HG03565 (cell line): Measurements from ENCODE around the gene LRBA.
"Not testable (repeated sequence)": the region's sequence is repeated elsewhere in the genome, so short reads cannot be mapped to it uniquely, and the experiment has no call there.

ENCODE experiments used
- ATAC-seq: cut with Tn5 transposase; IDR thresholded peaks from one replicate; pipeline ENCODE4 v1.9.1; 2021; ENCODE audit warnings: mild to moderate bottlenecking, moderate library complexity; ENCODE audit not compliant: unreplicated experiment

LRBA gene

DNA sequence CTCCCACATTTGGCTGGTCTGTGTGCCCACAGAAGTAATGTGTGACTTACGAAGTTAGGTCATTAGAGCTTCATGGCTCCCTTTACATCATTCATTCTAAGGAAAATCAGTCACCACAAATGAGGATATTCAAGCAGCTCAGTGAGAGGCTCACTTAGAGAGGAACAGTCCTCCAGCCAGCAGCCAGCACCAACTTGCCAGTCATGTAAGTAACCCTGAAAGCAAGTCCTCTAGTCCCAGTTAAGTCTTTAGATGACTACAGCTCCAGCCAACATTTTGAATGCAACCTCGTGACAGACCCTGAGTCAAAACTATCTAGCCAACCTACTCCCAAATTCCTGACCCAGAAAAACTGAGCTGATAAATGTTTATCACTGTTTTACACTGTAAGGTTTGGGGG, 71.3 kb downstream of the LRBA start:
- ATAC-seq = no peak

DNA sequence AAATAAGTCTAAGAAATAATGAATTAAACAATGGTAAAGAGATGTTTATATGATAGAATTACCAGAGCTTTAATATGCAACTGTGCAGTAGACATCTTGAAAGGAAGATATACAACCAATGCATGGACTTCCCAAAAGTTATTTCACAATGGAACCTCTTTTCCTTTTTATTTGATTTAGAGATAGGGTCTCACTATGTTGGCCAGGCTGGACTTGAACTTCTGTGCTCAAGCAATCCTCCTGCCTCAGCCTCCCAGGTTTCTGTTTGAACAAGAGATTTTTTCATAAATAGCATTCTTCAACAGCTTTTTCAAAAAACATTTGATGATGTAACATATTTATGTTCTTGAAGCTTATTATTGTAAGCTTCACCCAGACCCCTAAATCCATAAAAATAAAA, 72.0 kb downstream of the LRBA start:
- ATAC-seq = no peak

DNA sequence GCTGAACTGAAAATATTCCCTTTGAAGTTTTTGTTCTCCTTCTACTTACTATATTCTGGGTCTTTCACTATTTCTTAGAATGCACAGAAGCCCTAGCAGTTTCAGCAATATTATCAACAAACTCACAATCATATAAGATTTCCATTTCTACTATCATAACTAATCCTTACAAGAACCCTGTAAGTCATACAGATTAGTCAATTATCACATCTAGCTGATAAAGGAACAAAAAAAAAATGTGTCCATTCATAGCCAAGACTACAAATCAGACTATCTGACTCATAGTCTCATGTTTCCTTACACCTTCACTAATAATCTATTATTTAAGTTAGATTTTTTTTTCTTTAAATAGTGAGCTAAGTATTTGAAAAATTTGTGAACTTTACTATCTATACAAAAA, 72.5 kb downstream of the LRBA start:
- no peak for ATAC-seq

DNA sequence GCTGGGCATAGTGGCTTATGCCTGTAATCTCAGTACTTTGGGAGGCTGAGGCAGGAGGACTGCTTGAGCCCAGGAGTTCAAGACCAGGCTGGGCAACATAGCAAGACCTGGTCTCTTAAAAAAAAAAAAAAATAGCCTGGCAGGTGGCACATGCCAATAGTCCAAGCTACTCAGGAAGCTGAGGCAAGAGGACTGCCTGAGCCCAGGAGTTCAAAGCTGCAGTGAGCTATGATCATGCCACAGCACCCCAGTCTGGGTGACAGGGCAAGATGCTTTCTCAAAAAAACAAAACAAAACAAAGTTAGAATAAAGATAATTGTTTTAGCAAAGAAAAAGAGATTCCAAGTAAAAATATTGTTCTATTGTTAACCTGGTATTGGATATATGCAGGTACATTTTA, 75.0 kb downstream of the LRBA start:
- no peak for ATAC-seq

DNA sequence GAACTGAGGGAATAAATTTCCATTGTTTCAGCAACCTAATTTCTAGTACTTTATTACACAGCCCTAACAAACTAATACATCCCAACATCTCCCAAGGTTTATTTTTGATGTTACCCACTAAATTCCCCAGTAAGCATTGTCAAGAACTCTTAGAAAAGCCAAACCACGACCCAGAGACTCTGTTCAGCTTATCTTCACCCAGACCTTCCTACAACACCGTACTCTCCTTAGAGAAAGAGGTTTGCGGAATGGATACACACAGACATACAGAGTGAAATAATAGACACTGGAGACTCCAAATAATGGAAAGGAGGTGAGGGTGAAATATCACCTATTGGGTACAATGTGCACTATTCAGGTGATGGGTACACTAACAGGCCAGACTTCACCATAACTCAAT, 75.6 kb downstream of the LRBA start:
- no peak for ATAC-seq

DNA sequence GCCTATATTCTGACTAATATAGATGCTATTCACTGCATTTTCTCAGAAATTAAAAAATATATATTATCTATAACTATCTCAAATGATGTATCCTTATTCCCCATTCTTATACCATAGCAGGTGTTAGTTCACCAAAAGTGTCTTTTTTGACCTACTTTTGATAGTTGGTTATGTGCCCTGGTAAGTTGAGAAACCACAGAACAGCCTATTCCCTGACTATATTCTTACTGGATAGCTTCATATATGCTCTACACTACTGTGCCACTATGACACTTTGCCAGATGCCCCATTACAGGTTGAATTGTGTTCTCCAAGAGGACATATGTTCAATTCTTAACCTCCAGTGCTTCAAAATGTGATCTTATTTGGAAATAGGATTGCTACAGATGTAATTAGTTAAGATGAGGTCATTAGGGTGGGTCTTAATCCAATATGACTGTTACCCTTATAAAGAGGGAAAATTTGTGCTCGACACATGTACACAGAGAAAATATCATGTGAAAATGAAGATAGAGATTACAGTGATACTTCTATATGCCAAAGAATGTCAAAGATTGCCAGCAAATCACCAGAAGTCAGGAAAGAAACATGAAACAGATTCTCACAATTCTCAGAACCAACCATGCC, 76.1 kb downstream of the LRBA start:
- ATAC-seq = no peak

DNA sequence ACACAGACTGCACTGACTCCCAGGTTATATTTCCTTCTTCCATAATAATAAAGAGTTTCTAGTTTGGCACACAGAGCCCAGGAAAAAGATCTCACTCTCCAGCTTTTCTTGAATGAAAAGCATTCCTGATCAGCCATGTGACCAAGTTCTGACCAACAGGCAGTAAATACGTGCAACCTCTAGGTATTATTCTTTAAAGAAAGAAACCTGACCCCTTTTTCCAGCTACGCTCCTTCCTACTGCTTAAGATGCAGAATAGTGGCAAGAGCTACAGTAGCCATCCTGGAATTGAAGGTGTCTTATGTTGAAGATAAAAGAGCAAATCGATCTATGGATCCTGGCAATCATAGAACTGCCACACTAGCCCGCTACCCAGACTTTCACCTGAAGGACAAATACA, 76.7 kb downstream of the LRBA start:
- no peak for ATAC-seq

DNA sequence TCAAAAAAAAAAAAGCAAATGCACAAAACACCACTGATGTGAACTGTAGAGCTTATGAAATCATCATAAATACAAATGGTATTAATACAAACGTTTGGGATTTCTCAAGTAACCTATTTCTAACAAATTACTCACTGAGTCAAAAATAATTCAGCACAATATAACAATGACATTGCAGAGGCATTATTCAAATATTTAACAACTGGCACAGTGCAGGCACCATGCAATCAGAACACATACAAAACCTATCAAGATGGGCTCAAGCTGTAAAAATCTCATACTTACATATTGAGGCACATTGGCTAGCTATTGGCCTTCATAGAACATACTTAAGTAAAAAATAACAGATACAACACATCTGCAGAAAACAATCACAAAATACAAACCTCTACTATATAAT, 81.1 kb downstream of the LRBA start:
- ATAC-seq = no peak

DNA sequence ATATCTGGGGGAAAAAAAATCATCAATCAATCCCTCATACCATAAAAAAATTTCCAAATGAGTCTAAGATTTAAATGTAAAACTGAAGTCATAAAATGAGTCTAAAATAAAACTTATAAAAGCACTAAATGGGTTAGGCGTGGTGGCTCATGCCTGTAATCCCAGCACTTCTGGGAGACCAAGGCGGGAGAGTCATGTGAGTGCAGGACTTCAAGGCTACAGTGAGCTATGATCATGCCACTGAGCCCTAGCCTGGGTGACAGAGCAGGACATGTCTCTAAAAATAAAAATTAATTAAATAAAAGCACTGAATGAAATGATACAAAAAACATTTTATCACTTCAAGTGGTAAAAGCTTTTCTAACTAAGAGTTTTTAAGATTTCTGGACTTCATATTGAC, 83.3 kb downstream of the LRBA start:
- ATAC-seq = no peak

DNA sequence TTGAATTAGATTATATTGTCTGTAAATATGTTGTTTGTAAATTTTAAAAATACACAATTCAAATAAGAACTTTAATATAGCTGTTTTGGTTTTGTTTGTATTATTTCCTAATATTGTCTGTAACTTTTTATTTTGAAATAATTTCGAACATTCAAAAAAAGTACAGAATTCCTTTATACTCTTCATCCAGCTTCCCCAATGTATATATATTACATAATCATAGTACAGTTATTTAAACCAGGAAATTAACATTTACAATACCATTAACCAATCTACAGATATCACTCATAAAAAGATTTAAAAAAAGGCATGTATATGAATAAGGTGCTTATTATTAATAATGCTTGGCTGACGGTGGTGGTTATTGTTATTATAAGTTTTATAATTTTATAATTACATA, 84.1 kb downstream of the LRBA start:
- ATAC-seq = no peak

DNA sequence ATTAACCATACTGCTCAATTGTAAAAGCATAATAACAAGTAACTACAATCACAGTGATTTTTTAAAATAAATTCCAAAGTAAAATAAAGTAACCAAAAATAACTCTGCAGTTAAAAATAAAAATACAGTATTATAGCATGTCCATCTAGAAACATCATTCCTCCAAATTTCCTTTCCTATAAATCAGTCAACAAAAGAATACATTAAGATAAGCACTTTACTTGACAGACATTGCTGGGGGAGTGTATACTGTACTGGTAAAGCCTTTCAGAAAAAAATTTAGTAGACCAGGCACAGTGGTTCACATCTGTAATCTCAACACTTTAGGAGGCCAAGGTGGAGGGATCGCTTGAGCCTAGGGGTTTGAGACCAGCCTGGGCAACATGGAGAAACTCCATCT, 91.1 kb downstream of the LRBA start:
- no peak for ATAC-seq

DNA sequence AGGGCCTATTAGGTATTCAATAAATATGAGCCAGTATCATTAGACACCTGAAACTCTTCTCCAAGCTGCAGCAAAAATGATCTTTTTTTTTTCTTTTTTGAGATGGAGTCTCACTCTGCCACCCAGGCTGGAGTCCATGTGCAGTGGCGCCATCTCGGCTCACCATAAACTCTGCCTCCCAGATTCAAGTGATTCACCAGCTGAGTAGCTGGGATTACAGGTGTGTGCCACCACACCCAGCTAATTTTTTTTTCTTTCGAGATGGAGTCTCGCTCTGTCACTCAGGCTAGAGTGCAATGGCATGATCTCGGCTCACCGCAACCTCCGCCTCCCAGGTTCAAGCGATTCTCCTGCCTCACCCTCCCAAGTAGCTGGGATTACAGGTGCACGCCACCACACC, 93.6 kb downstream of the LRBA start:
- ATAC-seq = not testable (repeated sequence)

DNA sequence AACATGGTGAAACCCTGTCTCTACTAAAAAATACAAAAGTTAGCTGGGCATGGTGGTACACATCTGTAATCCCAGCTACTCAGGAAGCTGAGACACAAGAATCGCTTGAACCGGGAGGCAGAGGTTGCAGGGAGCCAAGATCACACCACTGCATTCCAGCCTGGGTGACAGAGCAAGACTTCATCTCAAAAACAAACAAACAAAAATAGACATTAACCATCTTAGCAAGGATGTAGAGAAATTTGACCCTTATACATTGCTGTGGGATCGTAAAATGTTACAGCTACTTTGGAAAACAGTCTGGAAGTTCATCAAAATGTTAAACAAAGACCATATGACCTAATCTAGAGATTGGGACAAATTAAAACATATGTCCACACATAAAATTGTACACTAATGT, 96.5 kb downstream of the LRBA start:
- ATAC-seq = not testable (repeated sequence)

DNA sequence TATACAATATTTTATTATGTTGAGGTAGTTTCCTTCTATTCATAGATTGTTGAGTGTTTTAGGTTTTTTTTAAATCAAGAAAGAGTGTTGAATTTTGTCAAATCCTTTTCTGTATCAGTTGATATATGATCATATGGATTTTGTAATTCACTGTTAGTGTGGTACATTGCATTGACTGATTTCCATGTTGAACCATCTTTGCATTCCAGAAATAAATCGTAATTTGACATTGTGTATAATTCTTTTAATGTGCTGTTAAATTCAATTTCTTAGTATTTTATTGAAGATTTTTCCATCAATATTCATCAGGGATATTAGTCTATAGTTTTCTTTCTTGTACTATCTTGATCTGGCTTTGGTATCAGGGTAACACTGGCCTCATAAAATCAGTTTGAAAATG, 103.8 kb downstream of the LRBA start:
- no peak for ATAC-seq

DNA sequence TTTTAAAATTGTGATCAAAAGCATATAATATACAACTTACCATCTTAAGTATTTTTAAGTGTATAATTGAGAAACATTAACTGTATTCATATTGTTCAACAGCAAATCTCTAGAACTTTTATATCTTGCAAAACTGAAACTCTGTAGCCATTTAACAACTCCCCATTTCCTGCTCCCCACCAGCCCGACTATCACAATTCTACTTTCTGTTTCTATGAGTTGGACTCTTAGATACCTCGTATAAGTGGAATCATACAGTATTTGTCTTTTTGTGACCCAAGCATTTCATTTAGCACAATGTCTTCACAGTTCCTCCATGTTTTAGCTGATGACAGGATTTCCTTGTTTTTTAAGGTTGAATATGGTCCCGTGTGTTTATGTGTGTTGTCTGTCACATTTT, 106.0 kb downstream of the LRBA start:
- ATAC-seq = no peak

DNA sequence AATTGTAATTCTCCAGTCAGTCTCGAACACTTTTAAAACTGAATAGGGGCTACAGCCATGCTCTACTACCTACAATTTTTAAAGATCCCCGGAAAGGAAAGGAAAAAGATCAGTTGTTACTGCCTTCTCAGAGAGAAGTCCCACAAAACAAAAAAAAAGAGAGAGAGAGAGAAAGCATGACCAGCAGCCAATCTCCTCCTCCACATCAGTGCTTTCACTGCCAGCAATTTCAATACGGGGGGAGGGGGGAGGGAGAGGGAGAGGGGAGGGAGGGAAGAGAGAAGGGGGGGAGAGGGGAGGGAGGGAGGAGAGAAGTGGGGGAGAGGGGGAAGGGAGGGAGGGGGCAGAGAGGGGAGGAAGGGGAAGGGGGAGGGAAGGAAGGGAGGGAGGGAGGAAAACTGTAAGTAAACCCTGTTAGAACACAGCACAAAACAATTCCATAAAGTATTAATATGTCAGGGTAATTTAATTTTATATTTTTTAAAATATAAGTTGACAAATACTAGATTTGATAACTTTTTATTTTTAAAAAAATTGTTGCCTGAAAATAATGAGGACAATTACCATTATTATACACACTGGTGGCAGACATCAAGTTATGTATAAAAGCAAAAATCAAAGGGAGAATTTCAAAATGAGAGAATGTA, 108.0 kb downstream of the LRBA start:
- no peak for ATAC-seq

DNA sequence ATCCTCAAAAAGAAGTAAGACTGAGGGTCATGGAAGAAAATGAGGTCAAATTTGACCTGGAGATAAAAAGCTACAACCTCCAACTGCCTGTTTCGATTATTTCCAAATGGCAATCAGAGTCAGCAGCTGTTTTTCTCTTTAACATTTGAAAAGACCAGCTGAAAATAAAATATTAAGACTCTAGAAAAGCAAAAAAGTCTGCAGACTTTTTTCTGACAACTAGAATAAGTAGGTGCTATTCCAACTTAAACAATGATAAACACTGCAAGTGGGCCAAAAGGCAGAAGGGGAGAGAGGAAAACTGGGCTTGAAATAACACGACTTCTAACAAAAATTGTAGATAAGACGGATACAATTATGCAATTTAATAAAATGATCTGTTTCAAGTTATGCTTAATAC, 110.4 kb downstream of the LRBA start:
- ATAC-seq = no peak

DNA sequence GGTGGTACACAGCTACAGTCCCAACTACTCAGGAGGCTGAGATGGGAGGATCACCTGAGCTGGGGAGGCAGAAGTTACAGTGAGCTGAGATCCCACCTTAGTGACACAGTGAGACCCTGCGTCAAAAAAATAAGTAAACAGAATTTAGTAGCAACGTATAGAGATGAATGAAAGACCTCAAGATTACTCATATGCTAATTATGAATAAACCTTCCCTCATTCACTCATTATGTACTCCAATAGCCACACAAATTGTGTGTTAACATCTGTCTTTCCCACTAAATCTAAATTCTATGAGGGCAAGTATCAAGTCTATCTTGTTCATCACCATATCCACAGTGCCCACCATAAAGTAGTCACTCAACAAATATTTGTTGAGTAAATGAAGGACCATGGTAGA, 111.5 kb downstream of the LRBA start:
- ATAC-seq = no peak

DNA sequence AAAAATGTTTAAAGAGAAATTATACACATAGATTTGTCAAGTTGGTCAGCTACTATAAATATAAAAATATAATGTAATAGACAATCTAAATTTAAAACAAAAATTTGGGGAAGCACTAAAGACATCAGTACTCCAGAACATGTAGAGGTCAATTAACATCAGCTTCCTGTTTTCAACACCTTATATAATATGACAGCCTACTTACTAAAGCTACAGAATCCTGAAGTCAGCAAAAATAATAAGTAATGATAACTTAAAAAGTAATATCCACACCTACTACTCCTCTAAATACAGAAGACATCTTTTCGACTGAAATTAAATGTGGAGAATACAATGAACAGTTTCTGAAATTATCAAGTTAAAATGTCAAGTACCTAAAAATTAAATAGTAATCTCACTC, 118.6 kb downstream of the LRBA start:
- no peak for ATAC-seq

DNA sequence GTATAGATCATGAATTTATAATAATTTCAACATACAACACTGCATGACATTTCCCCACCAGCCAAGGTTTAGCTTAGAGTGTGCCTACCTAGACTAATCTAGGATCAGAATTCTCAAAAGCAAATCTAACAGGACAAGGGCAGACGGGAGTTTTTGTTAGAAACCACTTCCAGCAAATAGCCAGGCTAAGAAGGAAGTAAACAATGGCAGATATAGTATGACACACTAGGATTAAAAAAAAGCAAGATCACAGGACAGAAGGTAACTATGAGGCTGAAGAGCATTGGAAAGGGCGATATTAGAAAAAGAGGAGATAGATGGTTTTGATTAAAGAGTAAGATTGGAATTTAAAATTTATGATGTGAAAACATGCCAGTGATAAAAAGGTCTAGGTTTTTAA, 124.8 kb downstream of the LRBA start:
- ATAC-seq = no peak

DNA sequence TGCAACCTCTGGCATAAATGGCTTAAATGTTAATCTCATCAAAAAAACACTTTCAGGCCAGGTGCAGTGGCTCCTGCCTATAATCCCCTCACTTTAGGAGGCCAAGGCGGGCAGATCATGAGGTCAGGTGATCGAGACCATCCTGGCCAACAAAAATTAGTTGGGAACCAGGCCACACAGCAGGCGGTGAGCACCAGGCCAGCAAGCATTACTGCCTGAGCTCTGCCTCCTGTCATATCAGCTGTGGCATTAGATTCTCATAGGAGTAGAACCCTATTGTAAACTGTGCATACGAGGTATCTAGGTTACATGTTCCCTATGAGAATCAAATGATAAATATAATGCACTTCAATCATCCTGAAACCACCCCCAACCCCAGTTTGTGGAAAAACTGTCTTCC, 125.8 kb downstream of the LRBA start:
- ATAC-seq = no peak

DNA sequence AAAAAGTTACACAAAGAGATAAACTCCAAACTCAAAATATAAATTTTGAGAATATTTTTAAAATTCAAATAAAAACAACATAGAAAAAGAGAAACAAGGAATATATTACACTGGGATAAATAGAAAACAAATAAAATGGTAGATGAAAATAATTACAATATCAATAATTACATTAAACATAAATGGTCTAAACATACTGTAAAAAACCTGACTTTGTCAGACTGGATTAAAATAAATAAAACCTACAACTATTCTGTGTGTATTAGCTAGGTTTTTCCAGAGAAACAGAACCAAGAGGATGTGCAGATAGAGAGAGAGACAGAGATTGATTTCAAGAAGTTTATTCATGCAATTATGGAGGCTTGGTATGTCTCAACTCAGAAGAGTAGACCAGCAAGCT, 126.5 kb downstream of the LRBA start:
- no peak for ATAC-seq

DNA sequence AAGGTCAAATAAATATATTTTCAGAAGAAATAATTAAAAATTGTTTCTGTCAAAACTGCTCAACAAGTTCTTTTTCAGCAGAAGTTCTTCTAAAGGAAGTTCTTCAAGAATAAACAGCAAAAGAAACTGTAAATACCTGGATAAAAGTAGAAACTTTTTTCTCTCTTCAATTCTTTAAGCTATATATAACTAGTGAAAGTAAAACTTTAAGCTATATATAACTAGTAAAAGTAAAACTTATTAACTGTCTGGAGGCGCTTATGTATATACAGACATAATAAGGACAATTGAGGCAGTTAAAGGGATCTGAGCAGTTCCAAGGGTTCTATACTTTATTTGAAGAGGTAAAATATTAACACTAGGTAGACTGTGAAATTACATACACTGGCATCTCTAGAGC, 126.9 kb downstream of the LRBA start:
- no peak for ATAC-seq
